H1 (cell line): Measurements from ENCODE around the gene GTF2H2. TPM values are rescaled to one million over a fixed set of nuclear protein-coding genes. Genes with fewer than 3 reads are reported as not detected.
"Not testable (repeated sequence)": the region's sequence is repeated elsewhere in the genome, so short reads cannot be mapped to it uniquely, and the experiment has no call there.

Experiments
- CTCF ChIA-PET: fragments of 300-600 bp; sonication (Branson Sonifier 250); formaldehyde crosslinking; loops from one replicate; lab custom pipeline; 2021; ENCODE audit not compliant: partially characterized antibody; lab: Charles Lee
- POLR2A ChIA-PET: fragments of 300-600 bp; sonication (Branson Sonifier 250); formaldehyde crosslinking; loops from one replicate; lab custom pipeline; 2021; ENCODE audit warnings: inconsistent platforms; ENCODE audit not compliant: partially characterized antibody; lab: Charles Lee
- DNase-seq, 2 experiments: peaks; one replicate each; pipeline versions ENCODE4 v3.0.0 to v3.0.0-alpha.2; 2010 to 2022; ENCODE audit warnings: low spot score in 2 of 2, low read depth in 1 of 2, mixed read lengths in 1 of 2
- FAIRE-seq: peaks from 2 replicates; lab custom pipeline; 2011; peaks lifted over from hg19 to GRCh38; lab: Jason Lieb, UNC
- H2AFZ ChIP-seq: 2 replicates; pipeline ENCODE4 v1.8.1; 2012; ENCODE audit warnings: low read length, inconsistent platforms
- H2AK5ac ChIP-seq: 2 replicates; pipeline ENCODE4 v1.6.1; 2013; ENCODE audit warnings: low read depth, low read length
- H2BK120ac ChIP-seq: replicated peaks from 2 replicates; pipeline ENCODE3; 2013; ENCODE audit warnings: low read depth, low read length, inconsistent platforms
- H2BK12ac ChIP-seq: 2 replicates; pipeline ENCODE4 v1.6.1; 2013; ENCODE audit warnings: low read depth, low read length
- H2BK15ac ChIP-seq: 2 replicates; pipeline ENCODE4 v1.6.1; 2013; ENCODE audit warnings: low read length
- H2BK20ac ChIP-seq: 2 replicates; pipeline ENCODE4 v1.6.1; 2013; ENCODE audit warnings: low read length
- H2BK5ac ChIP-seq: 2 replicates; pipeline ENCODE4 v1.6.1; 2013; ENCODE audit warnings: low read depth, low read length
- H3K14ac ChIP-seq: 2 replicates; pipeline ENCODE4 v1.6.1; 2013; ENCODE audit warnings: inconsistent platforms; ENCODE audit not compliant: insufficient read length
- H3K18ac ChIP-seq: 2 replicates; pipeline ENCODE4 v1.6.1; 2013; ENCODE audit warnings: low read length; ENCODE audit errors: extremely low read depth
- H3K23ac ChIP-seq: 2 replicates; pipeline ENCODE4 v1.6.1; 2013; ENCODE audit warnings: inconsistent platforms; ENCODE audit not compliant: insufficient read length
- H3K23me2 ChIP-seq: 2 replicates; pipeline ENCODE4 v1.6.1; 2013; ENCODE audit warnings: low read depth, low read length
- H3K27ac ChIP-seq: 2 replicates; pipeline ENCODE4 v1.6.1; 2011; ENCODE audit warnings: low read depth, low read length, inconsistent platforms
- H3K27me3 ChIP-seq, 4 experiments: replicated peaks in 1 of 4; 1 replicate in 1 of 4; 2 replicates in 3 of 4; pipeline versions ENCODE4 v1.6.1 to v1.8.1; 2011 to 2013; ENCODE audit warnings: low read length in 3 of 4, mild to moderate bottlenecking in 3 of 4, inconsistent platforms in 2 of 4, mixed read lengths in 2 of 4, moderate library complexity in 1 of 4; ENCODE audit not compliant: control insufficient read depth in 3 of 4, insufficient read depth in 3 of 4; ENCODE audit errors: extremely low read depth in 1 of 4
- H3K36me3 ChIP-seq, 4 experiments: 2 replicates each; pipeline versions ENCODE4 v1.6.1 to v1.8.1; 2011 to 2013; ENCODE audit warnings: mild to moderate bottlenecking in 4 of 4, low read length in 3 of 4, moderate library complexity in 2 of 4, control low read depth in 1 of 4, inconsistent platforms in 1 of 4; ENCODE audit not compliant: insufficient read depth in 4 of 4, control insufficient read depth in 2 of 4
- H3K4ac ChIP-seq: replicated peaks from 2 replicates; pipeline ENCODE3; 2013; ENCODE audit warnings: low read length, low read depth, mixed read lengths, inconsistent platforms; ENCODE audit not compliant: insufficient read length
- H3K4me1 ChIP-seq, 4 experiments: replicated peaks in 1 of 4; 1 replicate in 1 of 4; 2 replicates in 3 of 4; pipeline versions ENCODE4 v1.6.1 to v1.8.1; 2011 to 2013; ENCODE audit warnings: low read length in 3 of 4, inconsistent platforms in 2 of 4, mixed read lengths in 1 of 4; ENCODE audit not compliant: insufficient read depth in 4 of 4, control insufficient read depth in 3 of 4
- H3K4me2 ChIP-seq, 2 experiments: 2 replicates each; pipeline versions ENCODE4 v1.6.1 to v1.8.1; 2011 to 2013; ENCODE audit warnings: low read depth in 2 of 2, low read length in 2 of 2, control low read depth in 1 of 2, inconsistent platforms in 1 of 2, mild to moderate bottlenecking in 1 of 2; ENCODE audit not compliant: insufficient read depth in 1 of 2
- H3K4me3 ChIP-seq, 4 experiments: fragments of 200-600, 300-600 bp in 1 of 4; sonication (generic), shearing (Covaris generic), sonication (Bioruptor Twin) in 1 of 4; 2 replicates each; pipeline versions ENCODE4 v1.5.1 to v1.8.1; 2011 to 2016; ENCODE audit warnings: low read length in 4 of 4, low read depth in 3 of 4, control low read depth in 2 of 4, inconsistent platforms in 2 of 4, mild to moderate bottlenecking in 2 of 4, mixed read lengths in 1 of 4, moderate library complexity in 1 of 4; ENCODE audit not compliant: insufficient read depth in 2 of 4; ENCODE audit errors: extremely low read depth in 1 of 4
- H3K56ac ChIP-seq: replicated peaks from 2 replicates; pipeline ENCODE3; 2013; ENCODE audit warnings: low read depth, mild to moderate bottlenecking, mixed read lengths, low read length, inconsistent platforms; ENCODE audit not compliant: insufficient read length
- H3K79me1 ChIP-seq: 2 replicates; pipeline ENCODE4 v1.6.1; 2013; ENCODE audit warnings: low read depth, low read length, control low read depth
- H3K79me2 ChIP-seq, 2 experiments: 2 replicates each; pipeline versions ENCODE4 v1.6.1 to v1.8.1; 2012 to 2013; ENCODE audit warnings: low read length in 2 of 2, mild to moderate bottlenecking in 2 of 2, inconsistent platforms in 1 of 2; ENCODE audit not compliant: insufficient read depth in 2 of 2, control insufficient read depth in 1 of 2
- H3K9ac ChIP-seq, 4 experiments: replicated peaks in 1 of 4; 1 replicate in 1 of 4; 2 replicates in 3 of 4; pipeline versions ENCODE4 v1.6.1 to v1.8.1; 2011 to 2013; ENCODE audit warnings: low read depth in 3 of 4, low read length in 3 of 4, control low read depth in 2 of 4, mild to moderate bottlenecking in 2 of 4, moderate library complexity in 2 of 4, inconsistent platforms in 1 of 4; ENCODE audit errors: extremely low read depth in 1 of 4
- H3K9me3 ChIP-seq, 2 experiments: 2 replicates each; pipeline versions ENCODE4 v1.6.1 to v1.8.1; 2012 to 2013; ENCODE audit warnings: mild to moderate bottlenecking in 2 of 2, moderate library complexity in 2 of 2, control low read depth in 1 of 2, inconsistent platforms in 1 of 2, low read depth in 1 of 2, low read length in 1 of 2, mixed read lengths in 1 of 2; ENCODE audit not compliant: insufficient read depth in 2 of 2
- H4K20me1 ChIP-seq, 2 experiments: replicated peaks in 1 of 2; 2 replicates each; pipeline versions ENCODE3 to v1.8.1; 2011 to 2013; ENCODE audit warnings: inconsistent platforms in 2 of 2, low read length in 2 of 2, mild to moderate bottlenecking in 1 of 2; ENCODE audit not compliant: insufficient read depth in 2 of 2, control insufficient read depth in 1 of 2
- H4K5ac ChIP-seq: 2 replicates; pipeline ENCODE4 v1.6.1; 2013; ENCODE audit warnings: low read length, low read depth, mixed read lengths, inconsistent platforms; ENCODE audit not compliant: insufficient read length
- H4K8ac ChIP-seq: 2 replicates; pipeline ENCODE4 v1.8.0; 2013; ENCODE audit warnings: mild to moderate bottlenecking, moderate library complexity, low read length, inconsistent platforms; ENCODE audit not compliant: insufficient read depth; ENCODE audit errors: extremely low read depth
- H4K91ac ChIP-seq: replicated peaks from 2 replicates; pipeline ENCODE3; 2013; ENCODE audit warnings: low read length, mixed read lengths, inconsistent platforms; ENCODE audit not compliant: insufficient read length
- WGBS, 2 experiments: shearing (Covaris generic) in 1 of 2; methylation state at CpG; one replicate each; pipeline versions ENCODE4 v1.1.6 to v1.1.7; 2013 to 2015; ENCODE audit warnings: low lambda C conversion rate in 2 of 2, mixed read lengths in 2 of 2, inconsistent platforms in 1 of 2, low coverage in 1 of 2, missing lambda C conversion rate in 1 of 2; ENCODE audit not compliant: insufficient replicate concordance in 2 of 2, insufficient coverage in 1 of 2, insufficient read length in 1 of 2; ENCODE audit errors: extremely low coverage in 1 of 2, missing lambda C conversion rate in 1 of 2; 5-methylcytosine and 5-hydroxymethylcytosine counted together
- polyA plus RNA-seq, 7 experiments: library from polyadenylated mRNA; depleted of rRNA in 3 of 7; stranded (reverse) in 5 of 7; unstranded in 2 of 7; fragments of >200 nt in 5 of 7; fragments of 200-250 nt in 2 of 7; gene quantifications; 1 replicate in 5 of 7; 2 replicates in 1 of 7; 4 replicates in 1 of 7; pipeline versions ENCODE4 v1.2.1 to v1.2.3, GENCODE V29; 2011 to 2013; ENCODE audit warnings: missing spikeins in 2 of 7, mixed read lengths in 2 of 7
- total RNA-seq: library from RNA; stranded (reverse); fragmentation: NEBNext Ultra II Directional; extraction: Animal tissue kit (Norgen Biotek cat#: 25700); gene quantifications from 2 replicates; pipeline ENCODE4 v1.2.1, GENCODE V29; 2021

GTF2H2 gene
- total and polyA plus RNA-seq, 2 of the 8 experiments (the other 6 are each of a cell fraction or from before 2014, with no cell fraction given) = 12.4 to 42.3 TPM

- CTCF ChIA-PET, H3K23me2 ChIP-seq, H2AK5ac ChIP-seq, H2AFZ ChIP-seq, H2BK5ac ChIP-seq, H3K27me3 ChIP-seq, H3K79me1 ChIP-seq, H3K14ac ChIP-seq, DNase-seq, H3K79me2 ChIP-seq, H2BK15ac ChIP-seq, H4K91ac ChIP-seq, H2BK120ac ChIP-seq, POLR2A ChIA-PET, H3K18ac ChIP-seq, H3K9ac ChIP-seq, H3K4me1 ChIP-seq, H3K4me3 ChIP-seq, H4K20me1 ChIP-seq, FAIRE-seq, H3K27ac ChIP-seq, H4K8ac ChIP-seq, H3K4ac ChIP-seq, H2BK12ac ChIP-seq, H3K56ac ChIP-seq, H2BK20ac ChIP-seq, H3K9me3 ChIP-seq, H3K36me3 ChIP-seq, H3K23ac ChIP-seq, H3K4me2 ChIP-seq, H4K5ac ChIP-seq: not testable (repeated sequence)
- no CpG with 5 or more reads among the region's 7 CpGs for WGBS, 2 experiments
These were observed 15.4 kb upstream of the GTF2H2 start for GRCh38 chr5:71082898-71083297.

GRCh38 chr5:71082340-71082739 is 14.9 kb upstream of the GTF2H2 start:
- H3K4me2 ChIP-seq, H3K4ac ChIP-seq, H3K79me2 ChIP-seq, H3K79me1 ChIP-seq, H3K23ac ChIP-seq, H2BK20ac ChIP-seq, POLR2A ChIA-PET, DNase-seq, H2BK15ac ChIP-seq, H2BK120ac ChIP-seq, H2BK12ac ChIP-seq, H3K36me3 ChIP-seq, H3K27me3 ChIP-seq, H3K18ac ChIP-seq, H4K5ac ChIP-seq, FAIRE-seq, H3K14ac ChIP-seq, H2AFZ ChIP-seq, H3K23me2 ChIP-seq, H3K27ac ChIP-seq, H4K20me1 ChIP-seq, H4K8ac ChIP-seq, H3K4me3 ChIP-seq, H3K9ac ChIP-seq, H3K4me1 ChIP-seq, H4K91ac ChIP-seq, H2AK5ac ChIP-seq, H3K56ac ChIP-seq, H3K9me3 ChIP-seq, CTCF ChIA-PET, H2BK5ac ChIP-seq: not testable (repeated sequence)
- WGBS, 2 experiments = no CpG with 5 or more reads among the region's 2 CpGs
